ENCODE measurements around the gene ZNF804A.

DNA sequence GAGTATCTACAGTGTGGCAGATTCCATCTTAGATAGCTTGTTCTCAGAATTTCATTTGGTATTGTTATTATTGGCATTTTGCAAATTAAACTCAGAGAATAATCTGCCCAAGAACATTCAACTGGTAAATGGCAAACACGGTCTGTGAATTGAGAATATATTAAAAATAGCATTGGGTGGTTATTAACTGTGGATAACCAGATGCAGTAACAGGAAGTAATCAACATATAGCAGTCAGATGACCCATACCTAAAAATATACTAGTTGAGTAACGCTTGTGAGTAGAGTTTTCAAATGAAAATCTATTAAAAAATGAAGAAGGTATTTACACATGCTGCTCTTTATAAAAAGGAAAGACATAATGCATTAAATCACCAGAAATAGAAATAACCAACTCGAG lies 129.5 kb downstream of the ZNF804A start:
- TF ChIP-seq, protein P1, sequence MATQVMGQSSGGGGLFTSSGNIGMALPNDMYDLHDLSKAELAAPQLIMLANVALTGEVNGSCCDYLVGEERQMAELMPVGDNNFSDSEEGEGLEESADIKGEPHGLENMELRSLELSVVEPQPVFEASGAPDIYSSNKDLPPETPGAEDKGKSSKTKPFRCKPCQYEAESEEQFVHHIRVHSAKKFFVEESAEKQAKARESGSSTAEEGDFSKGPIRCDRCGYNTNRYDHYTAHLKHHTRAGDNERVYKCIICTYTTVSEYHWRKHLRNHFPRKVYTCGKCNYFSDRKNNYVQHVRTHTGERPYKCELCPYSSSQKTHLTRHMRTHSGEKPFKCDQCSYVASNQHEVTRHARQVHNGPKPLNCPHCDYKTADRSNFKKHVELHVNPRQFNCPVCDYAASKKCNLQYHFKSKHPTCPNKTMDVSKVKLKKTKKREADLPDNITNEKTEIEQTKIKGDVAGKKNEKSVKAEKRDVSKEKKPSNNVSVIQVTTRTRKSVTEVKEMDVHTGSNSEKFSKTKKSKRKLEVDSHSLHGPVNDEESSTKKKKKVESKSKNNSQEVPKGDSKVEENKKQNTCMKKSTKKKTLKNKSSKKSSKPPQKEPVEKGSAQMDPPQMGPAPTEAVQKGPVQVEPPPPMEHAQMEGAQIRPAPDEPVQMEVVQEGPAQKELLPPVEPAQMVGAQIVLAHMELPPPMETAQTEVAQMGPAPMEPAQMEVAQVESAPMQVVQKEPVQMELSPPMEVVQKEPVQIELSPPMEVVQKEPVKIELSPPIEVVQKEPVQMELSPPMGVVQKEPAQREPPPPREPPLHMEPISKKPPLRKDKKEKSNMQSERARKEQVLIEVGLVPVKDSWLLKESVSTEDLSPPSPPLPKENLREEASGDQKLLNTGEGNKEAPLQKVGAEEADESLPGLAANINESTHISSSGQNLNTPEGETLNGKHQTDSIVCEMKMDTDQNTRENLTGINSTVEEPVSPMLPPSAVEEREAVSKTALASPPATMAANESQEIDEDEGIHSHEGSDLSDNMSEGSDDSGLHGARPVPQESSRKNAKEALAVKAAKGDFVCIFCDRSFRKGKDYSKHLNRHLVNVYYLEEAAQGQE (IDR thresholded peaks at IDR 0.05; ENCODE audit: insufficient read depth in 1 of 2, low read depth in 2 of 2, low read length in 2 of 2): no peak
- no peak for TF ChIP-seq POLR2AphosphoS5 (IDR thresholded peaks at IDR 0.05; ENCODE audit: low read depth, low read length)

All from PFSK-1 (cell line).